Osteocyte (in vitro differentiated cells): ENCODE data around the gene CTRL. TPM values are rescaled to one million over a fixed set of nuclear protein-coding genes. Genes with fewer than 3 reads are reported as not detected.

ENCODE experiments used
- DNase-seq: peaks from one replicate; pipeline ENCODE4 v3.0.0; 2021; ENCODE audit warnings: mixed read lengths; ENCODE audit not compliant: unreplicated experiment; ENCODE audit errors: extremely low spot score
- H3K27ac Mint-ChIP-seq: one replicate; pipeline ENCODE4 v1.8.0; 2021; ENCODE audit warnings: mild to moderate bottlenecking, mixed read lengths; ENCODE audit not compliant: unreplicated experiment
- H3K27me3 Mint-ChIP-seq: one replicate; pipeline ENCODE4 v1.8.0; 2021; ENCODE audit warnings: mixed read lengths; ENCODE audit not compliant: unreplicated experiment
- H3K36me3 Mint-ChIP-seq: one replicate; pipeline ENCODE4 v1.8.0; 2021; ENCODE audit warnings: mixed read lengths; ENCODE audit not compliant: unreplicated experiment
- H3K4me1 Mint-ChIP-seq: one replicate; pipeline ENCODE4 v1.8.0; 2021; ENCODE audit warnings: mixed read lengths; ENCODE audit not compliant: unreplicated experiment
- H3K4me3 Mint-ChIP-seq: one replicate; pipeline ENCODE4 v1.8.0; 2021; ENCODE audit warnings: mild to moderate bottlenecking, moderate library complexity, mixed read lengths; ENCODE audit not compliant: unreplicated experiment
- H3K9me3 Mint-ChIP-seq: one replicate; pipeline ENCODE4 v1.8.0; 2021; ENCODE audit warnings: mixed read lengths; ENCODE audit not compliant: unreplicated experiment
- total RNA-seq: library from RNA; stranded (reverse); gene quantifications from 2 replicates; pipeline ENCODE4 v1.2.1, GENCODE V29; 2021
- TF ChIP-seq, protein P1 (sequence below): fragments of 200-600 bp; sonication (generic); IDR thresholded peaks from 2 replicates; pipeline ENCODE4 v1.5.0; 2021; ENCODE audit warnings: antibody characterized with exemption, mild to moderate bottlenecking, moderate library complexity

Gene CTRL
- total RNA-seq, 1 donor from 2014 or later: 0.91 TPM

DNA sequence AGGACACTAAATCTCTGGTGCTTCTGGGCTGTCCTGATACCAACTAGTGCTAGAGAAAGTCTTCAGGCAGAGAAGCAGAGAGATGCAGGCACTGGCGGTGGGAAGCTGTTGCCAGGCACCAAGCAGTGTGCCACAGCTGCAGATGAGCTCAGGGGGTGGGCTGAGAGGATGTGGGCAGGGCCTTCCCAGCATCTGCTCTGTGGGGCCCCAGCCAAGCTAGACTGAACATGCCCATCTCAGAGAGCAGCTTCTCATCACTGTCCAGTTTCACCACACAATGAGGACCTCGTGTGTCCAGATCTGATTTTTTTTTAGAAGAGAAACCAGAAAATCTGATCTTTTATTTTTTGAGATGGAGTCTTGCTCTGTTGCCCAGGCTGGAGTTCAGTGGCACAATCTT is 21.5 kb downstream of the CTRL start:
- H3K27me3 Mint-ChIP-seq: no peaks in the 10 kb centered on the region
- TF ChIP-seq, protein P1, sequence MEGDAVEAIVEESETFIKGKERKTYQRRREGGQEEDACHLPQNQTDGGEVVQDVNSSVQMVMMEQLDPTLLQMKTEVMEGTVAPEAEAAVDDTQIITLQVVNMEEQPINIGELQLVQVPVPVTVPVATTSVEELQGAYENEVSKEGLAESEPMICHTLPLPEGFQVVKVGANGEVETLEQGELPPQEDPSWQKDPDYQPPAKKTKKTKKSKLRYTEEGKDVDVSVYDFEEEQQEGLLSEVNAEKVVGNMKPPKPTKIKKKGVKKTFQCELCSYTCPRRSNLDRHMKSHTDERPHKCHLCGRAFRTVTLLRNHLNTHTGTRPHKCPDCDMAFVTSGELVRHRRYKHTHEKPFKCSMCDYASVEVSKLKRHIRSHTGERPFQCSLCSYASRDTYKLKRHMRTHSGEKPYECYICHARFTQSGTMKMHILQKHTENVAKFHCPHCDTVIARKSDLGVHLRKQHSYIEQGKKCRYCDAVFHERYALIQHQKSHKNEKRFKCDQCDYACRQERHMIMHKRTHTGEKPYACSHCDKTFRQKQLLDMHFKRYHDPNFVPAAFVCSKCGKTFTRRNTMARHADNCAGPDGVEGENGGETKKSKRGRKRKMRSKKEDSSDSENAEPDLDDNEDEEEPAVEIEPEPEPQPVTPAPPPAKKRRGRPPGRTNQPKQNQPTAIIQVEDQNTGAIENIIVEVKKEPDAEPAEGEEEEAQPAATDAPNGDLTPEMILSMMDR: no peak
- no peak for DNase-seq
- H3K4me1 Mint-ChIP-seq: peaks cover 7% of the 10 kb centered on the region
- peaks cover 12% of the 10 kb centered on the region for H3K36me3 Mint-ChIP-seq
- no peak overlapping the region for H3K4me3 Mint-ChIP-seq
- peak overlapping the region; percentile 66 for H3K27ac Mint-ChIP-seq
- no peaks in the 10 kb centered on the region for H3K9me3 Mint-ChIP-seq

DNA sequence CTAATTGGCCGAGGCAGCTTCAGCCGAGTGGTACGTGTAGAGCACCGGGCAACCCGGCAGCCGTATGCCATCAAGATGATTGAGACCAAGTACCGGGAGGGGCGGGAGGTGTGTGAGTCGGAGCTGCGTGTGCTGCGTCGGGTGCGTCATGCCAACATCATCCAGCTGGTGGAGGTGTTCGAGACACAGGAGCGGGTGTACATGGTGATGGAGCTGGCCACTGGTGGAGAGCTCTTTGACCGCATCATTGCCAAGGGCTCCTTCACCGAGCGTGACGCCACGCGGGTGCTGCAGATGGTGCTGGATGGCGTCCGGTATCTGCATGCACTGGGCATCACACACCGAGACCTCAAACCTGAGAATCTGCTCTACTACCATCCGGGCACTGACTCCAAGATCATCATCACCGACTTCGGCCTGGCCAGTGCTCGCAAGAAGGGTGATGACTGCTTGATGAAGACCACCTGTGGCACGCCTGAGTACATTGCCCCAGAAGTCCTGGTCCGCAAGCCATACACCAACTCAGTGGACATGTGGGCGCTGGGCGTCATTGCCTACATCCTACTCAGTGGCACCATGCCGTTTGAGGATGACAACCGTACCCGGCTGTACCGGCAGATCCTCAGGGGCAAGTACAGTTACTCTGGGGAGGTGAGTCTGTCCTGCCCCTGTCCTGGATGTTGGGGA is 22.5 kb downstream of the CTRL start:
- Mint-ChIP-seq H3K4me3 (no peak overlapping the region), H3K4me1 (peaks cover 7% of the 10 kb centered on the region), H3K27me3 (no peaks in the 10 kb centered on the region), H3K27ac (peak overlapping the region; percentile 66), H3K9me3 (no peaks in the 10 kb centered on the region), H3K36me3 (peaks cover 10% of the 10 kb centered on the region)
- TF ChIP-seq, protein P1: no peak
- DNase-seq: no peak

DNA sequence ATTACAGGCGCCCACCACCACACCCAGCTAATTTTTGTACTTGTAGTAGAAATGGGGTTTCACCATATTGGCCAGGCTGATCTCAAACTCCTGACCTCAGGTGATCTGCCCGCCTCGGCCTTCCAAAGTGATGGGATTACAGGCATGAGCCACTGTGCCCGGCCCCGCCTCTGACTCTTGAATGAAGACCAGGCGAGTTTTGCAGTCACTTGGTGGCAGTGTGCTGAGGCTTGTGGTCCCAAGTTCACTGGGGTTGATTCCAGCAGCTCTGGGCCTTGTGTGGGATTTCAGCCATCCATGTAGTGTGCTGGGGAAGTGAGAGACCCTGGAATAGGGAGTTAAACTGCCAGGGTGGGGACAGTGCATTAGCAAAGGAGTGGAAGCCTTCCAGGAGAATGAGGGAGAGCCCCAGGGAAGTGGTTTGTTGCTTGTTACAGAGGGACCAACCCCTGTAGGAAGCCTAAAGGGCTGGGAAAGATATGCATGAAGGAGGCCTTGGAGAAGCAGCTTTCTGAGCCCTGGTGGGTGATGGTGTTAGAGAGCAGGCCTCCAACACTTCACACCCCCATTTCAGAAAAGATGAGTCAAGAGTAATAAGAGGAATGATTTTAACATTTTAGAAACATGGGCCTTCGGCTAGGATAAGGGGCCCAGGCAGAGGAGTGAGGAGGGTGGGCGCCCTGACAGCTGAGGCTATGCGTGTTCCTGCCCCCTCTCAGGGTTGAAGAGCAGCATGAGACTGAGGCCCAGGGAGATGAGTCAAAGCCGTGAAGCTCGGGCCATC is 24.1 kb downstream of the CTRL start:
- H3K36me3 Mint-ChIP-seq: peaks cover 13% of the 10 kb centered on the region
- H3K9me3 Mint-ChIP-seq: no peaks in the 10 kb centered on the region
- H3K4me3 Mint-ChIP-seq: no peak overlapping the region
- H3K27ac Mint-ChIP-seq: no peak overlapping the region
- no peak for DNase-seq
- TF ChIP-seq, protein P1: no peak
- H3K4me1 Mint-ChIP-seq: peaks cover 9% of the 10 kb centered on the region
- H3K27me3 Mint-ChIP-seq: no peaks in the 10 kb centered on the region

DNA sequence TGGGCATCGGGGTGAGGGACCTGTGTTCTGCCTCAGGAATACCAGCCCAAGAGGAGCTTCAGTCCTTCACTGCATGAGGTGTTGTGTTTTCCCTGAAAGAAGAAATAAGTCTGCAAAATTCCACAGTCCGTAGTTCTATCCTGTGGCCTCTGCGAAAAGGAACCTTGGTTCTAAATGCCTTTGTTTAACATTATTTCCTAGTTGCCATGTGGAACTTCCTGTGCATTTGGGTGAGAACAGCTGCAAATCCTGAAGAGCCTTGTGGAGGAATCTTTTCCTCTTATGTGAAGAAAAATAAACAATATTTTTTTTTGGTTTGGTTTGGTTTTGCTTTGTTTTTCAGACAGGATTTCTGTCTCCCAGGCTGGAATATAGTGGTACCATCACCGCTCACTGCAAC is 28.8 kb downstream of the CTRL start:
- H3K27me3 Mint-ChIP-seq: no peaks in the 10 kb centered on the region
- TF ChIP-seq, protein P1: no peak
- H3K9me3 Mint-ChIP-seq: no peaks in the 10 kb centered on the region
- H3K36me3 Mint-ChIP-seq: peaks cover 3% of the 10 kb centered on the region
- no peak for DNase-seq
- peak overlapping the region; percentile 28 for H3K27ac Mint-ChIP-seq
- H3K4me1 Mint-ChIP-seq: peaks cover 2% of the 10 kb centered on the region
- H3K4me3 Mint-ChIP-seq: no peak overlapping the region

DNA sequence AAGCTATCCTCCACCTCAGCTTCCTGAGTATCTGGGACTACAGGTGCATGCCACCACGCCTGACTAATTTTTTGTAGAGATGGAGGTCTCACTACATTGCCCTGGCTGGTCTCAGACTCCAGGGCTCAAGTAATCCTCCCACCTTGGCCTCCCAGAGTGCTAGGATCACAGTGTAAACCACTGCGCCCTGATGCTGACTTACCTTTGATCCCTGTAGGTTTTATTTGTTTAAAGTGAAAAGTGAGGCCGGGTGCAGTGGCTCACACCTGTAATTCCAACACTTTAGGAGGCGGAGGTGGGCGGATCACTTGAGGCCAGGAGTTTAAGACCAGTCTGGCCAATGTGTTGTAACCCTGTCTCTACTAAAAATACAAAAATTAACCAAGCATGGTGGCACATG is 29.9 kb downstream of the CTRL start:
- no peak overlapping the region for H3K4me3 Mint-ChIP-seq
- H3K4me1 Mint-ChIP-seq: peaks cover 9% of the 10 kb centered on the region
- H3K36me3 Mint-ChIP-seq: peaks cover 3% of the 10 kb centered on the region
- no peaks in the 10 kb centered on the region for H3K27me3 Mint-ChIP-seq
- no peaks in the 10 kb centered on the region for H3K9me3 Mint-ChIP-seq
- no peak for DNase-seq
- TF ChIP-seq, protein P1: no peak
- H3K27ac Mint-ChIP-seq: no peak overlapping the region
